ENCODE results near the gene NMNAT2. TPM values are rescaled to one million over a fixed set of nuclear protein-coding genes. Genes with fewer than 3 reads are reported as not detected.
"Not testable (repeated sequence)": the region's sequence is repeated elsewhere in the genome, so short reads cannot be mapped to it uniquely, and the experiment has no call there.

NMNAT2 gene
- polyA plus RNA-seq, 1 donor from 2014 or later, result 43.8 TPM

DNA sequence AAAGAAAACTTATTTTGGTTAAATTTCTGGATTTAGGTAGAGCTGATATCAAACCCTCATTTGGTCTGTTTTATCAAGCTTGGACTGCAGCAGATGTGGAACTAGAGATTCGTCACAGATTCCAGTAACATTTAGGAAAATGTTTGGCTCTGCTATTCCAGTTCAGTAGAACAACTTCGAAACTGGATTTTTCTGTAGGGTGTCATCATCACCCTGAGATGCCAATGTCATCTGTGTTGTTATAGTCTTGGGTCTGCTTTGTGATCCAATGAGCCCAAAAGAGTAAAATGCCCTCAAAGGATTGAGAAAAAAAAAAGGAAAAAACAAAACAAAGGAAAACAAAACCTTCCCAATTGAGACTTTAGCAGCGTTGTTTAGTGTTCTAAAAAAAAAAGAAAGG is 176.7 kb downstream of the NMNAT2 start:
- Histone ChIP-seq H3K4me2 (ENCODE audit: low read length) (no peak overlapping the region), H3K36me3 (ENCODE audit: insufficient read depth, low read length) (no peaks in the 10 kb centered on the region), H3F3A (ENCODE audit: insufficient read depth, low read length, poor library complexity, severe bottlenecking) (no peaks in the 10 kb centered on the region), H3K9me2 (ENCODE audit: insufficient read depth, low read length) (no peaks in the 10 kb centered on the region), H4K20me1 (ENCODE audit: insufficient read depth) (no peaks in the 10 kb centered on the region), H3K4me3 (ENCODE audit: low read length) (no peak overlapping the region), H3K9me3 (ENCODE audit: low read length) (no peaks in the 10 kb centered on the region), H2AFZ (ENCODE audit: low read depth, low read length) (no peak overlapping the region), H3K27ac (ENCODE audit: low read length) (no peak overlapping the region), H3K79me2 (replicated peaks; ENCODE audit: insufficient read depth, low read length) (no peaks in the 10 kb centered on the region), H3K27me3 (ENCODE audit: insufficient read depth, low read depth, low read length) (no peaks in the 10 kb centered on the region), H3K9ac (ENCODE audit: low read length) (no peak overlapping the region)
- TF ChIP-seq EP300 (conservative IDR thresholded peaks at IDR 0.05; ENCODE audit: poor library complexity, severe bottlenecking) (no peak), RAD21 (conservative IDR thresholded peaks at IDR 0.05) (no peak), TAF1 (IDR thresholded peaks at IDR 0.05; ENCODE audit: low read depth) (no peak), EZH2 (IDR thresholded peaks at IDR 0.05; ENCODE audit: borderline replicate concordance, insufficient read depth, low read length, poor library complexity, severe bottlenecking) (no peak), SMC3 (conservative IDR thresholded peaks at IDR 0.05; ENCODE audit: poor library complexity) (no peak), MXI1 (conservative IDR thresholded peaks at IDR 0.05; ENCODE audit: poor library complexity, severe bottlenecking) (no peak), POLR2AphosphoS5 (IDR thresholded peaks at IDR 0.05) (no peak)
- TF ChIP-seq, protein P1, sequence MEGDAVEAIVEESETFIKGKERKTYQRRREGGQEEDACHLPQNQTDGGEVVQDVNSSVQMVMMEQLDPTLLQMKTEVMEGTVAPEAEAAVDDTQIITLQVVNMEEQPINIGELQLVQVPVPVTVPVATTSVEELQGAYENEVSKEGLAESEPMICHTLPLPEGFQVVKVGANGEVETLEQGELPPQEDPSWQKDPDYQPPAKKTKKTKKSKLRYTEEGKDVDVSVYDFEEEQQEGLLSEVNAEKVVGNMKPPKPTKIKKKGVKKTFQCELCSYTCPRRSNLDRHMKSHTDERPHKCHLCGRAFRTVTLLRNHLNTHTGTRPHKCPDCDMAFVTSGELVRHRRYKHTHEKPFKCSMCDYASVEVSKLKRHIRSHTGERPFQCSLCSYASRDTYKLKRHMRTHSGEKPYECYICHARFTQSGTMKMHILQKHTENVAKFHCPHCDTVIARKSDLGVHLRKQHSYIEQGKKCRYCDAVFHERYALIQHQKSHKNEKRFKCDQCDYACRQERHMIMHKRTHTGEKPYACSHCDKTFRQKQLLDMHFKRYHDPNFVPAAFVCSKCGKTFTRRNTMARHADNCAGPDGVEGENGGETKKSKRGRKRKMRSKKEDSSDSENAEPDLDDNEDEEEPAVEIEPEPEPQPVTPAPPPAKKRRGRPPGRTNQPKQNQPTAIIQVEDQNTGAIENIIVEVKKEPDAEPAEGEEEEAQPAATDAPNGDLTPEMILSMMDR (IDR thresholded peaks at IDR 0.05; ENCODE audit: poor library complexity, severe bottlenecking), result no peak
- TF ChIP-seq, protein P2, sequence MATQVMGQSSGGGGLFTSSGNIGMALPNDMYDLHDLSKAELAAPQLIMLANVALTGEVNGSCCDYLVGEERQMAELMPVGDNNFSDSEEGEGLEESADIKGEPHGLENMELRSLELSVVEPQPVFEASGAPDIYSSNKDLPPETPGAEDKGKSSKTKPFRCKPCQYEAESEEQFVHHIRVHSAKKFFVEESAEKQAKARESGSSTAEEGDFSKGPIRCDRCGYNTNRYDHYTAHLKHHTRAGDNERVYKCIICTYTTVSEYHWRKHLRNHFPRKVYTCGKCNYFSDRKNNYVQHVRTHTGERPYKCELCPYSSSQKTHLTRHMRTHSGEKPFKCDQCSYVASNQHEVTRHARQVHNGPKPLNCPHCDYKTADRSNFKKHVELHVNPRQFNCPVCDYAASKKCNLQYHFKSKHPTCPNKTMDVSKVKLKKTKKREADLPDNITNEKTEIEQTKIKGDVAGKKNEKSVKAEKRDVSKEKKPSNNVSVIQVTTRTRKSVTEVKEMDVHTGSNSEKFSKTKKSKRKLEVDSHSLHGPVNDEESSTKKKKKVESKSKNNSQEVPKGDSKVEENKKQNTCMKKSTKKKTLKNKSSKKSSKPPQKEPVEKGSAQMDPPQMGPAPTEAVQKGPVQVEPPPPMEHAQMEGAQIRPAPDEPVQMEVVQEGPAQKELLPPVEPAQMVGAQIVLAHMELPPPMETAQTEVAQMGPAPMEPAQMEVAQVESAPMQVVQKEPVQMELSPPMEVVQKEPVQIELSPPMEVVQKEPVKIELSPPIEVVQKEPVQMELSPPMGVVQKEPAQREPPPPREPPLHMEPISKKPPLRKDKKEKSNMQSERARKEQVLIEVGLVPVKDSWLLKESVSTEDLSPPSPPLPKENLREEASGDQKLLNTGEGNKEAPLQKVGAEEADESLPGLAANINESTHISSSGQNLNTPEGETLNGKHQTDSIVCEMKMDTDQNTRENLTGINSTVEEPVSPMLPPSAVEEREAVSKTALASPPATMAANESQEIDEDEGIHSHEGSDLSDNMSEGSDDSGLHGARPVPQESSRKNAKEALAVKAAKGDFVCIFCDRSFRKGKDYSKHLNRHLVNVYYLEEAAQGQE (IDR thresholded peaks at IDR 0.05; ENCODE audit: borderline replicate concordance), result no peak

DNA sequence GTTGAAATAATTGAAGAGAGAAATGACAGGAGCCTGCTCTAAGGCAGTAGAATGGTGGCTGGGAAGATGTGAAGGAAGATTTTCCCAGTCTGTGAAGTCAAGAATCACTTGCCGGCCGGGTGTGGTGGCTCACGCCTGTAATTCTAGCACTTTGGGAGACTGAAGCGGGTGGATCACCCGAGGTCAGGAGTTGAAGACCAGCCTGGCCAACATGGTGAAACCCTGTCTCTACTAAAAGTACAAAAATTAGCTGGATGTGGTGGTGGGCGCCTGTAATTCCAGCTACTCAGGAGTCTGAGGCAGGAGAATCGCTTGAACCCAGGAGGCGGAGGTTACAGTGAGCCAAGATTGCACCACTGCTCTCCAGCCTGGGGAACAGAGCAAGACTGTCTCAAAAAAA is 177.3 kb downstream of the NMNAT2 start:
- H3K9me2 ChIP-seq (ENCODE audit: insufficient read depth, low read length); H4K20me1 ChIP-seq (ENCODE audit: insufficient read depth); H3K9me3 ChIP-seq (ENCODE audit: low read length); H3K4me2 ChIP-seq (ENCODE audit: low read length); H3K4me3 ChIP-seq (ENCODE audit: low read length); H3K27me3 ChIP-seq (ENCODE audit: insufficient read depth, low read depth, low read length); H2AFZ ChIP-seq (ENCODE audit: low read depth, low read length); H3K36me3 ChIP-seq (ENCODE audit: insufficient read depth, low read length); H3K27ac ChIP-seq (ENCODE audit: low read length); H3F3A ChIP-seq (ENCODE audit: insufficient read depth, low read length, poor library complexity, severe bottlenecking); H3K9ac ChIP-seq (ENCODE audit: low read length); H3K79me2 ChIP-seq (replicated peaks; ENCODE audit: insufficient read depth, low read length): not testable (repeated sequence)

DNA sequence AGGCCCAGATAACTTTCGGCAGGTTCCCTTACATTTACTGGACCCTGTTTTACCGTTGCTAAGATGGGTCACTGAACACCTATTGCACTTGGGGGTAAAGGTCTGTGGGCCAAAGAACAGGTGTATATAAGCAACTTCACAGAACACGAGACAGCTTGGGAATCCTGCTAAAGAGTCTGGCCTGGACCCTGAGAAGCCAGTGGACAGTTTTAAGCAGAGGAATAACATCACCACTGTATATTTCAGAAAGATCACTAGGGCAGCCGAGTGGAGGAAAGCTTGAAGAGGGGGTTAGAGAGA is 177.7 kb downstream of the NMNAT2 start:
- Histone ChIP-seq H3F3A (ENCODE audit: insufficient read depth, low read length, poor library complexity, severe bottlenecking) (no peaks in the 10 kb centered on the region), H3K4me3 (ENCODE audit: low read length) (no peak overlapping the region), H3K9me3 (ENCODE audit: low read length) (no peaks in the 10 kb centered on the region), H3K79me2 (replicated peaks; ENCODE audit: insufficient read depth, low read length) (no peaks in the 10 kb centered on the region), H3K27me3 (ENCODE audit: insufficient read depth, low read depth, low read length) (no peaks in the 10 kb centered on the region), H3K27ac (ENCODE audit: low read length) (no peak overlapping the region), H3K9ac (ENCODE audit: low read length) (no peak overlapping the region), H2AFZ (ENCODE audit: low read depth, low read length) (no peak overlapping the region), H4K20me1 (ENCODE audit: insufficient read depth) (no peaks in the 10 kb centered on the region), H3K36me3 (ENCODE audit: insufficient read depth, low read length) (no peaks in the 10 kb centered on the region), H3K4me2 (ENCODE audit: low read length) (no peak overlapping the region), H3K9me2 (ENCODE audit: insufficient read depth, low read length) (no peaks in the 10 kb centered on the region)
- TF ChIP-seq, protein P1 (IDR thresholded peaks at IDR 0.05; ENCODE audit: poor library complexity, severe bottlenecking), result no peak
- TF ChIP-seq RAD21 (conservative IDR thresholded peaks at IDR 0.05) (no peak), MXI1 (conservative IDR thresholded peaks at IDR 0.05; ENCODE audit: poor library complexity, severe bottlenecking) (no peak), EP300 (conservative IDR thresholded peaks at IDR 0.05; ENCODE audit: poor library complexity, severe bottlenecking) (no peak), POLR2AphosphoS5 (IDR thresholded peaks at IDR 0.05) (no peak), EZH2 (IDR thresholded peaks at IDR 0.05; ENCODE audit: borderline replicate concordance, insufficient read depth, low read length, poor library complexity, severe bottlenecking) (no peak), TAF1 (IDR thresholded peaks at IDR 0.05; ENCODE audit: low read depth) (no peak), SMC3 (conservative IDR thresholded peaks at IDR 0.05; ENCODE audit: poor library complexity) (no peak)
- TF ChIP-seq, protein P2 (IDR thresholded peaks at IDR 0.05; ENCODE audit: borderline replicate concordance), result no peak
